GM06990 (cell line): ENCODE measurements around the gene FREY1.

ENCODE experiments used
- DNase-seq: peaks from one replicate; pipeline ENCODE4 v3.0.0-alpha.2; 2011; ENCODE audit not compliant: insufficient read length; ENCODE audit errors: extremely low read depth
- H3K27me3 ChIP-seq: replicated peaks from 2 replicates; pipeline ENCODE4 v1.6.0; 2011; ENCODE audit warnings: low read length; ENCODE audit not compliant: control insufficient read depth, insufficient read depth
- H3K36me3 ChIP-seq: 2 replicates; pipeline ENCODE4 v1.5.1; 2011; ENCODE audit warnings: low read length; ENCODE audit not compliant: control insufficient read depth, insufficient read depth
- H3K4me3 ChIP-seq: replicated peaks from 2 replicates; pipeline ENCODE4 v1.5.1; 2011; ENCODE audit warnings: low read depth, mild to moderate bottlenecking, control low read depth, low read length
- TF ChIP-seq, protein P1 (sequence below): IDR thresholded peaks from 2 replicates; pipeline ENCODE4 v1.5.1; 2011; ENCODE audit warnings: low read length, control low read depth, mild to moderate bottlenecking, inconsistent platforms; ENCODE audit not compliant: insufficient read depth, poor library complexity, severe bottlenecking

FREY1 gene

DNA sequence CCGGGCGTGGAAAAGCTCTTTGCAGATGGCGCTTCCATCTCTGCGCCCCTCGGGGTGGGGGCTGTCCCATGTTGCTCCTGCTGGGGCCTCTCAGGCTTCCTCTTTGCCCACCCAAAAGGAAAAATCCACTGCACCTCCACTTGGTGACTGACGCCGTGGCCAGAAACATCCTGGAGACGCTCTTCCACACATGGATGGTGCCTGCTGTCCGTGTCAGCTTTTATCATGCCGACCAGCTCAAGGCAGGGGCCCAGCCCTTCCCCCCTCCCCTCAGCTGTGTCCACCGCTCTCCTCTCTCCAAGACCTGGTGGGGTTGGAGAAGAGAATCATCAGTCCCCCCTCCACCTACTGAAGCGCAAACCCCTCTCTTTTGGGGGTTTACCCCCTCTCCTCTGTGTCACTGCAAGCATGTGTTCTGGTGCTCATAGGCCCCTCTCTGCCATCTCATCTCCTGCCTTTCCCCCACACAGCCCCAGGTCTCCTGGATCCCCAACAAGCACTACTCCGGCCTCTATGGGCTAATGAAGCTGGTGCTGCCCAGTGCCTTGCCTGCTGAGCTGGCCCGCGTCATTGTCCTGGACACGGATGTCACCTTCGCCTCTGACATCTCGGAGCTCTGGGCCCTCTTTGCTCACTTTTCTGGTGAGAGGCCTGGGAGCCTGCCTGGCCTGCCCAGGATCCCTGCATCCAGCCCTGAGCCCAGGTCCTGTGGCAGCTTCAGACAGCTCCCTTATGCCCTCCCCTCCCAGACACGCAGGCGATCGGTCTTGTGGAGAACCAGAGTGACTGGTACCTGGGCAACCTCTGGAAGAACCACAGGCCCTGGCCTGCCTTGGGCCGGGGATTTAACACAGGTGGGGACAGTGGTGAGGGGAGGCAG, 17.2 kb upstream of the FREY1 start:
- no peak overlapping the region for H3K4me3 ChIP-seq
- TF ChIP-seq, protein P1, sequence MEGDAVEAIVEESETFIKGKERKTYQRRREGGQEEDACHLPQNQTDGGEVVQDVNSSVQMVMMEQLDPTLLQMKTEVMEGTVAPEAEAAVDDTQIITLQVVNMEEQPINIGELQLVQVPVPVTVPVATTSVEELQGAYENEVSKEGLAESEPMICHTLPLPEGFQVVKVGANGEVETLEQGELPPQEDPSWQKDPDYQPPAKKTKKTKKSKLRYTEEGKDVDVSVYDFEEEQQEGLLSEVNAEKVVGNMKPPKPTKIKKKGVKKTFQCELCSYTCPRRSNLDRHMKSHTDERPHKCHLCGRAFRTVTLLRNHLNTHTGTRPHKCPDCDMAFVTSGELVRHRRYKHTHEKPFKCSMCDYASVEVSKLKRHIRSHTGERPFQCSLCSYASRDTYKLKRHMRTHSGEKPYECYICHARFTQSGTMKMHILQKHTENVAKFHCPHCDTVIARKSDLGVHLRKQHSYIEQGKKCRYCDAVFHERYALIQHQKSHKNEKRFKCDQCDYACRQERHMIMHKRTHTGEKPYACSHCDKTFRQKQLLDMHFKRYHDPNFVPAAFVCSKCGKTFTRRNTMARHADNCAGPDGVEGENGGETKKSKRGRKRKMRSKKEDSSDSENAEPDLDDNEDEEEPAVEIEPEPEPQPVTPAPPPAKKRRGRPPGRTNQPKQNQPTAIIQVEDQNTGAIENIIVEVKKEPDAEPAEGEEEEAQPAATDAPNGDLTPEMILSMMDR = no peak
- peaks cover 2% of the 10 kb centered on the region; the same call in 1 of the 2 replicates for H3K27me3 ChIP-seq
- H3K36me3 ChIP-seq = no peaks in the 10 kb centered on the region
- DNase-seq = no peak

- no peaks in the 10 kb centered on the region for H3K36me3 ChIP-seq
- no peak for DNase-seq
- TF ChIP-seq, protein P1 = no peak
- no peak within 1 kb of the TSS for H3K4me3 ChIP-seq
- peaks cover 2% of the 10 kb centered on the region; the same call in 1 of the 2 replicates for H3K27me3 ChIP-seq
Measured at GRCh38 chr11:45922425-45923082, 15.5 kb upstream of the FREY1 start, which contains the start of gene LARGE2. Gene LARGE2 (plus strand): TSS chr11:45922656. CDS start chr11:45922883, 227 bp downstream.

- no peaks in the 10 kb centered on the region for H3K36me3 ChIP-seq
- peaks cover 2% of the 10 kb centered on the region; the same call in 1 of the 2 replicates for H3K27me3 ChIP-seq
- TF ChIP-seq, protein P1 = no peak
- DNase-seq = no peak
- no peak overlapping the region for H3K4me3 ChIP-seq
Measured at GRCh38 chr11:45921561-45922424, 14.7 kb upstream of the FREY1 start.

GRCh38 chr11:45920531-45921477, 13.7 kb upstream of the FREY1 start:
- no peaks in the 10 kb centered on the region for H3K36me3 ChIP-seq
- DNase-seq = no peak
- no peak overlapping the region for H3K4me3 ChIP-seq
- H3K27me3 ChIP-seq = peaks cover 2% of the 10 kb centered on the region; the same call in 1 of the 2 replicates
- TF ChIP-seq, protein P1 = no peak
